GM20431 (cell line): ENCODE data around the gene GHRL.
"Not testable (repeated sequence)": the region's sequence is repeated elsewhere in the genome, so short reads cannot be mapped to it uniquely, and the experiment has no call there.

Experiments
- in situ Hi-C: fragments of 300-500 bp; cut with MseI, MboI; formaldehyde crosslinking; loops from one replicate; pipeline ENCODE4 v1.15.0; 2020; ENCODE audit warnings: low sequenced_read_pairs; ENCODE audit not compliant: unreplicated experiment

GHRL gene

DNA sequence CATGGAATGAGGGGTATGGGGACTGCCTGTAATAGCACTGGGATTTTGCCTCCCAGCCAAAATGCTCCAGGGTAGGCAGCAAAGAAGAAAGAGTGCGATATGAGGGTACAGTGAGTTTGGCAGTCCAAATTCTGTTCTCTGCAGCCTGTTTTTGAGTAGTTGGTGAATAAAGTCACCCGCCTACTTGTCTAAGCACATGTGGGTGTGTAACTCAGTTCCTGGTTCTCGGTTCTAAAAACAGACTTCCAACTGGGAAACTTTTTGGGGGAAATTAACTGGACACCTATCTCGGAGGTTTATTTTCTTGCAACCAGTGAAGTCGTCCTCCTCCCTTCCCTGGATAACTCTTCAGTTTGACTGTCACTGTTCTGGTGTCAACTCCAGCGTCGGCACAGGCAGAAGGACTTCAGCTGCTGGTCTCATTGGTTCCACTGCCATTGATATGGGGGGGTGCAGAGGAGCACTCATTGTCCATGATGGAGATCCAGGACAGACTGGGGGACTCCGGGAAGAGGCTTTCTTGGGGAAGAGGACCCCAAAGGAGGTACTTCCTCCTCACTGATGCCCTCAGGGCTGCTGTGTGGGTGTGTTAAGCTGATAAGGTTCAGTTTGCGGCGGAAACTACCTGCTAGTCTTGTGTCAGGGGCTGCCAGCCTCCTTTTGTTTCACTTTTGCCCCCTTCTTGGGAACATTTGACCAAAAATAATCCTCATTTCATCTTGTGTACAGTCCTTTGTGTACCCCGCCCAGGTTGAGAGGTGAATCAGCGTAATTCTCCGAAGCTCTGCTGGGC lies 13.2 kb downstream of the GHRL start:
- in situ Hi-C loops = no loop called here

GRCh38 chr3:10278501-10278900 lies 14.2 kb downstream of the GHRL start:
- in situ Hi-C loops = no loop called here

- in situ Hi-C loops = no loop called here
These were observed 15.6 kb downstream of the GHRL start for GRCh38 chr3:10277115-10277625.

- in situ Hi-C loops = no loop called here
These were observed 18.1 kb downstream of the GHRL start for GRCh38 chr3:10274601-10275000.

DNA sequence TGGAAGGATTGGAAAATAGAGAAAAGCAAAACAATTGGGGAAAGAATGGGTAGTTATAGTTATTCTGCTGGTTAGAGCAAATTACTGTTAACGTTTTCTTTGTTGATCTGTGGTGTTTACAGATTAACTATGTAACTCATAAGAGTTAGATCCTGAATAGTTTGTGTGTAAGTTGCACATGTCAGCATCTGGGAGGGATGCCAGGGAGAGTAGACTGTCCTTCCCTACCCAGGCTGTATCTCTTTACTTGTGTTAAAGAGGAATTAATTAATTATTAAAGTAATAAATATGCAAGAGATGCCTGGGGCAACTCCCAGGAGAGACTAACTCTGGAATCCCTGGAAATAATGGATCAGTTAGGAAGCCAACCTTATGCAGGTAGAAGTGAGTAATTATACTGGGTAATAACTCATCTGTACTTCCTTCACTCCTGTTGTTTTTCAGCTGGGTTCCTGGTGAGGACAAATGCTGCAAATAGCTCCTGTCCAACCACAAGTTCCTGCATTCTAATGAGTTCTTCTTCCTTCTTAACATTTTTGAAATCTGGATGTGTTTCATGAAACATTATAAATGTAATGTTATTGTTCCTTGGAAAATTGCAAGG lies 18.9 kb downstream of the GHRL start:
- in situ Hi-C loops = no loop called here

DNA sequence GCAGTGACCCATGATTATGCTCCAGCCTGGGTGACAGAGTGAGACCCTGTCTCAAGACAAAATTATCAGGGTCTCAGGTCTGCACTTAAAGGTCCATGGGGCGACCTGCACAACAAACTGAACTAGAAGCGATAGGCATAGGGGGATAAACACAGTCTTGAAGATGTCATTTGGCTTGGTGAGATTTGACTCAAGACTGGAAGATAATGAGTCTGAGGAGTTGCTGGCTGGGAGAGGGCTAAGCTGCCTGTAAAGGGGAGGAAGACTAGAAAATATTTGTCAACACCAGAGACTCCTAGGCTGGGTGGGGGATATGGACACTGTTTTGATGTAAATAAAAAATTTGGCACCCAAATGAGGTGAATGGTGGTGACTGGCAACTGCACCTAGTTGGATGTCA lies 19.8 kb downstream of the GHRL start:
- in situ Hi-C loops = no loop called here

- in situ Hi-C loops = not testable (repeated sequence)
These were observed 20.3 kb downstream of the GHRL start for GRCh38 chr3:10272476-10272875.

DNA sequence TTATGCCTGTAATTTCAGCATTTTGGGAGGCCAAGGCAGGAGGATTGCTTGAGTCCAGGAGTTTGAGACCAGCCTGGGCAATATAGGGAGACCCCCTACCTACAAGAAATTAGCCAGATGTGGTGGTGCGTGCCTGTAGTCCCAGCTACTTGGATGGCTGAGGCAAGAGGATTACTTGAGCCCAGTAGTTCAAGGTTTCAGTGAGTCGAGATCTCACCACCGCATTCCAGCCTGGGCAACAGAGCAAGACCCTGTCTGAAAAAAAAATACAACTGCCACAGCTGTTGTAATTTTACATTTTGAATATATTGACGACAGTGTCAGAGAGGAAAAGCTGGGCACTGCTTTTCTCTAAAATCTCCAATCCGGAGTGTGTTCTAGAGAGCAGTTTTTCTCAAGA lies 23.3 kb downstream of the GHRL start:
- in situ Hi-C loops = no loop called here

DNA sequence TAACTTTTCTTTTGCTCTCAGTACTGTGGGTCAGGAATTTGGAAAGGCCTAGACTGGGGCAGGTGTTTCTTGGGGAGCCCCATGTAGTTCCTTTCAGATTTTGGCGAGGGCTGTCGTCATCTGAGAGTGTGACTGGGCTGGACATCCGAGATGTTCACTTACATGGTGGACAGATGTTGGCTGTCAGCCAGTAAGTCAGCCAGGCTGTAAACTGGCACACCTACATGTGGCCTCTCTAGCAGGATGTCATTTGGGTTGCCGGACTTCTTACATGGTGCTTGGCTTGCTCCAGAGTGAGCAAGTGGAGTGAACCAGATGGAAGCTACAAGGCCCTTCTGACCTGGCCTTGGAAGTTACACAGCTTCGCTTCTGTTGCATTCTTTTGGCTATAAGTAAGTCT lies 23.8 kb downstream of the GHRL start:
- in situ Hi-C loops = no loop called here

GRCh38 chr3:10268116-10268515 lies 24.6 kb downstream of the GHRL start:
- in situ Hi-C loops = no loop called here

GRCh38 chr3:10266936-10267335 lies 25.8 kb downstream of the GHRL start:
- in situ Hi-C loops = not testable (repeated sequence)

- in situ Hi-C loops = no loop called here
These were observed 26.9 kb downstream of the GHRL start for GRCh38 chr3:10265833-10266232.

DNA sequence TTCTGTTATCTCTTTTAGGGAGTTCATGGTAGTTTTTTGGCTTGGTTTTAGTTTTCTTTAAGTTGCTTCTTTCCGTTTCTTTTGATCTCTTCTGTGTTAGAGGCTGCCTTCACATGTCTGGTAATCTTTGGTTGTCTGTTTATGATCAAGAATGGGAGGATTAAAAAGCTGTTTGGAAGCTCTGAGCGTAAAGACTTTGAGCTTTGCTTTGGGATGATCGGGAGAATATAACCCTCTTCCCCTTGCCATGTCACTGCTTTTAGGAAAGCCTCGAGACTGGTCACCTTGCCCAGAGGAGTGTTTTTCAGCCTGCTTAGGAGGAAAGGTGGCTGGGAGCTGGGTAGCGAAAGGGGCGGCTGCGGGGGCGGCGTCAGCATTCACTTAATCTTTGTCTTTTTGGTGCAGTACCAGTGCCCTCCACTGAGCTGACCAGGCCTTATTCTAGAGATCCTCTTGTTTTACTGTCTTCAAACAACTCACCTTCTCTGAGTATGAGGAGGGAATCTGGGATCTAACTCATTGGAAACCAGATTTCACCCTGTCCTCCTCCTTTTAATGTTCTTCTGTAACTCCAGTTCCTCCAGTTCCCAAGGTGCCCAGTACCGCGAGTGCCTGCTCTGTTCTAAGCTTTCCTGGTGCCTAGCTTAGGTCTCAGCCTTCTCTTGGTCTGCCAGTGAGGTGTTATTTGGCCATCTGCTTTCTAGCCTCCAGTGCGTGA lies 28.9 kb downstream of the GHRL start:
- in situ Hi-C loops = no loop called here

DNA sequence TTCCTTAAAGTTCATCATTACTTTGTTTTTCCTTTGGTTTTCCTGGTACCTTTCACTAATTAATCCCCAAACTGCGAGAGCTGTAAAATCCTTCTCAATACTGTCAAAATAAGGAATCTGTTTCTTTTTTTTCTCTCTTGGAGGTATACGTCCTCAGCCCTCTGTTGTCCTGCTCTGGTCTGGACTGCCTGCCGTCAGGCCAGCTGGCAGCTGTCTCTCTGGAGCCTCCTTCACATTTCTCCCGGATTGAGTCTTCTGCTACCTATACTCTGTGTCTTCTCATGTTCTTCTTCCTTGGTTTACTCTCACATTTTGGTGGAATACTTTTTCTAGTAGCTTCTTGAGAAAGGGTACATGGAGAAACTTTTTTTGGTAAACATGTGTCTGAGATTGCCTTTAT lies 30.7 kb downstream of the GHRL start:
- in situ Hi-C loops = no loop called here

- in situ Hi-C loops = no loop called here
These were observed 32.5 kb downstream of the GHRL start for GRCh38 chr3:10260211-10260701.

DNA sequence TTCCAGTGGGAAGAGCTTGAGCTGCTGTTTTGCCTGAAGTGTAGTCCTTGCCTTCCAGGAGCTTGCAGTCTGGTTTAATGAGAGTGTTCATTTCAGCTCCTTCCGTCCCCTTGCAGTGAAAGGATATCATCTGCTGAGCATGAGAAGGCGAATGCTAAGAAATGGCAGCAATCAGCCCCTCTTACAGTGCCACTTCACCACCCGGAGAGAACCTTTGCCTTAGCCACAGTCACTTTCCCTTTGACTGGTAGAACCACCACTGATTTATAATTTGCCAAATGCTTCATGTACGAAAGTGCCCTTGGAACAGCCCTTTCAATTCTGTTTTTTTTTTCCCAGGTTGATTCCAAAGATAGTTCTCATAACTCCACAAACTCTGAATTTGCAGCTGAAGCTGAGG lies 32.9 kb downstream of the GHRL start:
- in situ Hi-C loops = no loop called here

DNA sequence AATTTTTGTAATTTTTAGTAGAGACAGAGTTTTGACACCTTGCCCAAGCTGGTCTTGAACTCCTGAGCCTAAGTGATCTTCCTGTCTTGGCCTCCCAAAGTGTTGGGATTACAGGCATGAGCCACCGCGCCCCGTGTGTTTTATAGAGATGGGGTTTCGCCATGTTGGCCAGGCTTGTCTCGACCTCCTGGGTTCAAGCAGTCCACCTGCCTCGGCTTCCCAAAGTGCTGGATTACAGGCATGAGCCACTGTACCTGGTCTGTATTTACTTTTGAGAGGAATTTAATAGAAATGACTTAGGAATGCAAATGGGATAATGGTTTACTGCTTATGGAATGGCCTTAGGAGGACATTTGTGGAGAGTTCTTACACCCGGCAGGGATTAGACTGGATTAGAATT lies 33.7 kb downstream of the GHRL start:
- in situ Hi-C loops = no loop called here

DNA sequence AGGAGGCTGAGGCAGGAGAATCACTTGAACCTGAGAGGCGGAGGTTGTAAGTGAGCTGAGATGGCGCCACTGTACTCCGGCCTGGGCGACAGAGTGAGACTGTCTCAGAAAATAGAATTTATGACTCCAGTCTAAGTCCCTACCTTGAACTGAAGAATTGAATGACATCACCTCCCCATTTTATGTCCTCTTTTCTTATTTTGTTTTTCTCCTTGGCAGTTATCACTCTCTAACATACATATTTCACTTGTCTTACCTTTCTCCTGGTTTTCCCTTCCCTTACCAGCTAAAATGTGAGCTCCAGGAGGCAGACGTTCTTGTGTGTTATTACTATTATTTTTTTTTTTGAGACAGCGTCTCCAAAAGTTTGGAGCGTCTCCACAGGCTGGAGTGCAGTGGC lies 36.9 kb downstream of the GHRL start:
- in situ Hi-C loops = no loop called here

- in situ Hi-C loops = no loop called here
These were observed 39.0 kb downstream of the GHRL start for GRCh38 chr3:10253731-10254130.

DNA sequence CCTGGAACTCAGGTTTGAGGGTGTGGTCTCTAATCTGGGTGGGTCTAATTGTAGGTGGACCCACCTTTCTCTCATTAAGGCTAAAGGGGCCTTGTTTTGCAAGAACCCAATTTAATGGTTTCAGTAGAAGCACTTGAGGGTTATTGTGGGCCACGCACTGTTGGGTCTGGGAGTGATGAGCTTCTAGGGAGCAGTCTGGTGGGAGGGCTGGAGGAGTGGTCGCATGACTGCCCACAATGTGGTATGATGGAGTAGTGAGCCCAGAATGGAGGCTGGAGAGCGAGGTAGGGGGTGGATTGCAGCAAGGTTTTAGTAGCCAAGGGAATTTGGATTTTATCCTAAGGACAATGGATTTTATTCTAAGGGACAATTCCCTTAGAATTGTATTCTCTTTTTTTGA lies 41.7 kb downstream of the GHRL start:
- in situ Hi-C loops = no loop called here

DNA sequence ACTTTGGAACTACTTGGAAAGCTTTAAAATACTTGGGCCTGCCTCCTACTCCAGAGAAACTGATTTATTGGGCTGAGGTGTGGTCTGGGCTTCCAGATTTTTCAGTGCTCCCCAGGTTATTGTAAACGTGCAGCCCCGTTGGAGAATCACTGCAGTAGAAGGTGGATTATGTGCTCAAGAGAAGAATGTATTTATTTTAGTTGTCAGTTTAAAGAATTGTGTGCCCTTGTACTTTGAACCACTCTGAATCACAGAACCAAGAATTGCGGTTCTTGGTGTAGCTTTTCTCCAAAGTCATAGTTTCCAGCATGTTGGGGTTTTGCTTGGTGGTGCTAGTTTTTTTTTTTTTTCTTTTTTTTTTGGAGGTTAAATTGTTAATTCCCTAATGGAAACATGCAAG lies 42.9 kb downstream of the GHRL start:
- in situ Hi-C loops = no loop called here
